GM12874 (cell line): Measurements from ENCODE around the gene SEC23A.

Experiments used
- TF ChIP-seq, protein P1 (sequence below): IDR thresholded peaks from 2 replicates; pipeline ENCODE4 v1.5.1; 2011; ENCODE audit warnings: low read depth, mild to moderate bottlenecking, control low read depth, low read length, moderate library complexity; ENCODE audit not compliant: insufficient read depth

SEC23A gene

DNA sequence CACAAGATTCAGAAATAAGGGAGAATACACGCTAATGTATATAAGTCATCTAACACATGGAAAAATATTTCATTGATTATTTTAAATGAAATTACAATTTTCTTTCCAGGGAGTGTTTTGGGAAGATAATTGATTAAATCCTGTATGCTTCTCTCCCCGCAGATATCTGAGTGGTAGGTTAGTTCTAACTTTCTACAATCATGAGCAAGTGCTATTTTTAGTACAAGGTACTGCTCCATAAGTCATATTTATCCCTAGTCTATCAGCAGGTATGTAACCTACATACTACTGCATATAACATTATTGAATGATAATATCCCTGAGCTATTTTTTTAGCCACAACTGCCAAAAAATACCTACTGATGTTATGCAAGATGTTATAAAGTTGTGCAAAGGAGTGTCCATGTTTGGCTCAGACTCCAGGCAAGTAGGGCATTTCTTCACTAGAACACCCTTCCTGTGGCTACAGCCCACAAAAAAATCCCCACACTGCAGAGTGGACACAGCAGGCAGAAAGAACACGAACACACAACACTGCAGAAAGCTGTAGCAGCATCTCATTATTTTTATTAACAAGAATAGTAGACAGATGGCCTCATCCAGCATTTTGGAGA is 87.0 kb downstream of the SEC23A start:
- TF ChIP-seq, protein P1, sequence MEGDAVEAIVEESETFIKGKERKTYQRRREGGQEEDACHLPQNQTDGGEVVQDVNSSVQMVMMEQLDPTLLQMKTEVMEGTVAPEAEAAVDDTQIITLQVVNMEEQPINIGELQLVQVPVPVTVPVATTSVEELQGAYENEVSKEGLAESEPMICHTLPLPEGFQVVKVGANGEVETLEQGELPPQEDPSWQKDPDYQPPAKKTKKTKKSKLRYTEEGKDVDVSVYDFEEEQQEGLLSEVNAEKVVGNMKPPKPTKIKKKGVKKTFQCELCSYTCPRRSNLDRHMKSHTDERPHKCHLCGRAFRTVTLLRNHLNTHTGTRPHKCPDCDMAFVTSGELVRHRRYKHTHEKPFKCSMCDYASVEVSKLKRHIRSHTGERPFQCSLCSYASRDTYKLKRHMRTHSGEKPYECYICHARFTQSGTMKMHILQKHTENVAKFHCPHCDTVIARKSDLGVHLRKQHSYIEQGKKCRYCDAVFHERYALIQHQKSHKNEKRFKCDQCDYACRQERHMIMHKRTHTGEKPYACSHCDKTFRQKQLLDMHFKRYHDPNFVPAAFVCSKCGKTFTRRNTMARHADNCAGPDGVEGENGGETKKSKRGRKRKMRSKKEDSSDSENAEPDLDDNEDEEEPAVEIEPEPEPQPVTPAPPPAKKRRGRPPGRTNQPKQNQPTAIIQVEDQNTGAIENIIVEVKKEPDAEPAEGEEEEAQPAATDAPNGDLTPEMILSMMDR = no peak

DNA sequence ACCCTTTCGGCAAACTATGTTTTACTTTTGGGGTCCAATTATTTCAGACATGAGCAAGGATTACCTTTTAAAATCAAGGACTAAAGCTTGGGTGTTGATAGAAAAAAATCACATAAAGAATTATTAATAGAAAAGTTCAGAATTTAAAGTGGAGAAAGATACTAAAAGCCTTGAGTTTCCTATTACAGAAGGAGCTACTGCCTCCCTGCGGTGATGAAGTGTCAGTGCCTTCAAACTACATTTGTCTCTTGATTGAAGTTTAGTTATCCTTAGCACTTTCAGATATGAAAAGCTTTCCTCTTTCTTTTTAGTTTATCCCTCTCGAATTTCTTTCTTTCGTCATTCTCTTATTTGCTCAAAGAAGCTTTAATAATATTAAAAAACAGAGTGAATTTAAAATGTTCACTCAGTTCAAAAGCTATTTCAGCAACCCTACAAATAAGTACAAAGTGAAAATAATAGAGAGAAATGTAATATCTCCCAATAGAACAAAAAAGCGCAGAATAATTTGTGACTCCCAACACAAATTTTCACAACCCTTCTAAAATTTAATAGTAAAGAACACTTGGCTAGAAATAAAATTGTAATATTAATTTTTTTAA is 87.6 kb downstream of the SEC23A start:
- TF ChIP-seq, protein P1 = peak; percentile 63

DNA sequence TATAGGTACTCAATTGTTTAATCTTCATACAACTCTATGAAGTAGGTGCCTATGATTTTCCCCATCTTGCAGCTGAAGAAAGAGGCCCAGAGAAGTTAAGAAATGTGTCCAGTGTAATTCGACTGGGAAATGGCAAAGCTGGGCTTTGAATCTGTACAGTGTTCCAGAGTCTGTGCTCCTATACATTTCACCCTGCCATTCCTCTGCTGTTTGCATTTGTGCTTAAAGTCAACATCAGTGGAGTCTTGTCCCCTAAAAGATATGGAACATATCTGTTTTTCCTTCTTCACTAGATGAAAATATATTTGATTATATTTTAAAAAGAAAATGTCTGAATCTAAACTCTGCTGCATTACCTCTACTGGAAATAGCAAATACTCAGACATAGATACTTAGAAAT is 88.6 kb downstream of the SEC23A start:
- TF ChIP-seq, protein P1 = no peak

DNA sequence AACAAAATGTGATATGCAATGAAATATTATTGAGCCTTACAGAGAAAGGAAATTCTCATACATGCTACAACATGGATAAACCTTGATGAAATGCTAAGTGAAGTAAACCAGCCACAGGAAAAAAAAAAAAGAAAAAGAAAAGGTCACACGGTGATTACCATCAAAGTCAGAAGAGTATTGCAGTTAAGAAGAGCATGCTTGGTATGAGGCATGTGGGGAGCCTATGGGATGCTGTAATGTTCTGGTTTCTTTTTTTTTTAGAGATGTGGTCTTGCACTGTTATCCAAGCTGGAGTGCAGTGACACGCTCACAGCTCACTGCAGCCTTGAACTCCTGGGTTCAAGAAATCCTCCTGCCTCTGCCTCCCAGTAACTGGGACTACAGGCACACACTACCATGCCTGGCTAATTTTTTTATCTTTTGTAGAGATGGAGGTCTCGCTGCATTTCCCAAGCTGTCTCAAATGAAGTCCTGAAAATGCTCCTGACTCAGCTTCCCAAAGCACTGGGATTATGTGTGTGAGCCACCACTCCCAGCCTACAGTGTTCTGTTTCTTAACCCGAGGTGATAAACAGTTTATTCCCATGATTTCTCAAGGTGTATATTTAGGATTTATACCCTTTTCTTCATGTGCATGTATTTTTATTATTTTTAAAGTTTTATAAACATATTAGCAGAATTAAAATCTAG is 96.2 kb downstream of the SEC23A start:
- TF ChIP-seq, protein P1 = no peak

DNA sequence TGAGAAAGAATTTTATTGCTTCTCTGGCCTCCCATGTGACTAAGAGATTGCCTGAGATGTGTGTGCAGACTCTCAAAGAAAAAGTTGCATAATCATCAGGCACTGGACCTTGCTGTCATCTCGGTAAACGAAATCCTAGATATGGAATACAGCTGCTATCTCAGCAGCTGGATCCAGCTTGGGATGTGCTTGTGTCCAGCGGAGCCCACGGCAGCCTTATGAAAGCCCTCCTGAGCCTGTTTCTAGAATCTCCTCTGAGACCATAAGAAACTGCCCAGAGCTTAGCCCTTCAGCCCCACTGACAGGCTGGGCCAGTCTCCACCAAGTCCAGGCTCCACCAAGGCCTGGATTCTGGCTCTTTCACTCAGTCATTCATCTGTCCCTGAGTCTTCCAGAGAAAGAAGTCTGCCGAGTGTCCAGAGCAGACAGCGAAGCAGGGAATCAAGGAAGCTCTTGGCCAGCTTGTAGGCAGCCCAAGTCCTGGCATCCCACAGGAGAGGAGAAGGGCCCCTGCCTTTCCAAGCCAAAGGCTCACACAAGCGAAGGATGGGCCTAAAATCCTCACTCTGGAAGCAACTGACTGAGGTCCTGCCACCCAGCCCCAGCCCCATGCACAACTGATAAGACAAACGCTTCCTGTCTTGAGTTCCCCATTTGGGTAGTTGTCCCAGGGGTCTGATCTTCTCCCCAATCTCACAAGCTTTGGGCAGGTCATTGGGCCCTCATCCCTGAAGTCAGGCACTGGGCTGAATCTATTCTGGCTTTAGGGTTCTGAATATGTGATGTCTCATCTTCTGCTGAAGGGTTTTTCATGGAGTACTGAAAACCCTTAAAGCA is 97.8 kb downstream of the SEC23A start:
- TF ChIP-seq, protein P1 = no peak

DNA sequence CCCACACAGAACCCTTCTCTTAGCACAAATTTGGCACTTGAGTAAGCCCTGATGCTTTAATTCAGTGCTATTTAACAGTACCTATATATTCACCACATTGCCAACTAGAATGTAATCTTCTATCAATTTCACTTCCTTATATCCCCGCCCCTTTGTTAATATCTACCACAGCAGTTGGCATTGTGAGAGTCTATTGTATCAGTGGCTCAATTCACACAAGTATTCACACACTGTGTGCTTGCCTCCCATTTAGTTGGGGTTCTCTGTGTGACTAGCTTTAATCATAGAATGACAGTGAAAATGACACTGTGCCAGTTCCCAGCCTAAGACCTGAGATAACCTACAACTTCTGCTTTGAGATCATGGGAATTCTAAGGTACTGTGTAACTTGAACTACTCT is 103.1 kb downstream of the SEC23A start:
- TF ChIP-seq, protein P1 = no peak

DNA sequence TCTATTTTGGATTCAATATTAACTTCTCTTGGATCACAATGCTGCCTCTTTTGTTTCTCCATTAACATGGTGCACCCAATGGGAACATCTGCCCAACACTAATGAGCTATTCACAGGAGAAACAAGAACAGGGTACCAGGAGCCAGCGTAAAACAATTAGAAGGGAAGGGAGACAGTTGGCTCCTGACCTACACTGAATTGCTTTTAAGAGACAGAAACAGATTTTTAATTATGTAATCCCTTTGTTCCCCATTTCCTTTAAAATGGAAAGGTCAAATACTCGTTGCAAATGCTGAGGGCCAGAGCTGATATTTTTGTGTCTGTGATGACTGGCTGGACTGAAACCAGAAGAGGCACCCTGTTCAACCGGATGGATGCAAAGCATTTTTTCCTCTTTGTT is 108.3 kb downstream of the SEC23A start:
- TF ChIP-seq, protein P1 = no peak
